Ishikawa (cell line): ENCODE data around the gene PLXNA4.

Source experiments
- CEBPB ChIP-seq: IDR thresholded peaks from 2 replicates; pipeline ENCODE4 v1.6.1; 2012
- EGR1 ChIP-seq: IDR thresholded peaks from 2 replicates; pipeline ENCODE4 v1.6.1; 2012
- EP300 ChIP-seq: IDR thresholded peaks from 2 replicates; pipeline ENCODE4 v1.6.1; 2012; ENCODE audit warnings: borderline replicate concordance
- MAX ChIP-seq: IDR thresholded peaks from 2 replicates; pipeline ENCODE4 v1.6.1; 2012
- NFIC ChIP-seq: IDR thresholded peaks from 2 replicates; pipeline ENCODE4 v1.6.1; 2012
- RAD21 ChIP-seq: IDR thresholded peaks from 2 replicates; pipeline ENCODE4 v1.6.1; 2012; ENCODE audit warnings: low read depth
- REST ChIP-seq: IDR thresholded peaks from 2 replicates; pipeline ENCODE4 v1.6.1; 2012; ENCODE audit warnings: low read depth, mild to moderate bottlenecking
- TAF1 ChIP-seq: IDR thresholded peaks from 2 replicates; pipeline ENCODE4 v1.6.1; 2012; ENCODE audit warnings: low read depth, mild to moderate bottlenecking
- TCF12 ChIP-seq: IDR thresholded peaks from 2 replicates; pipeline ENCODE4 v1.6.1; 2012; ENCODE audit warnings: low read depth
- TEAD4 ChIP-seq: IDR thresholded peaks from 2 replicates; pipeline ENCODE4 v1.6.1; 2012
- USF1 ChIP-seq: IDR thresholded peaks from 2 replicates; pipeline ENCODE4 v1.6.1; 2012
- YY1 ChIP-seq: IDR thresholded peaks from 2 replicates; pipeline ENCODE4 v1.6.1; 2012; ENCODE audit warnings: low read depth

GRCh38 chr7:132295175-132295574 is 281.1 kb downstream of the PLXNA4 start:
- TF ChIP-seq TAF1, result no peak
- no peak for TF ChIP-seq USF1
- no peak for TF ChIP-seq NFIC
- TF ChIP-seq REST, result no peak
- TF ChIP-seq TEAD4, result no peak
- no peak for TF ChIP-seq RAD21
- TF ChIP-seq MAX, result no peak
- no peak for TF ChIP-seq TCF12
- TF ChIP-seq EP300, result no peak
- no peak for TF ChIP-seq EGR1
- TF ChIP-seq YY1, result no peak
- no peak for TF ChIP-seq CEBPB
